Muscle layer of duodenum (tissue), 2 donors: ENCODE results near the gene WEE1.
"Not testable (repeated sequence)": the region's sequence is repeated elsewhere in the genome, so short reads cannot be mapped to it uniquely, and the experiment has no call there.

Experiments used
- H3K27ac ChIP-seq: one replicate; pipeline ENCODE4 v1.7.0; 2013; ENCODE audit warnings: mild to moderate bottlenecking, low read length
- H3K27me3 ChIP-seq: one replicate; pipeline ENCODE4 v1.7.0; 2013; ENCODE audit warnings: low read depth, mild to moderate bottlenecking, control low read depth, low read length
- H3K36me3 ChIP-seq, 2 donors: one replicate each; pipeline ENCODE4 v1.7.0; 2013; ENCODE audit warnings: low read length in 2 of 2, control low read depth in 1 of 2, mild to moderate bottlenecking in 1 of 2; ENCODE audit not compliant: insufficient read depth in 2 of 2, control insufficient read depth in 1 of 2
- H3K4me1 ChIP-seq, 2 donors: one replicate each; pipeline ENCODE4 v1.7.0; 2013; ENCODE audit warnings: low read length in 2 of 2, mild to moderate bottlenecking in 2 of 2, control low read depth in 1 of 2, moderate library complexity in 1 of 2; ENCODE audit not compliant: insufficient read depth in 2 of 2, control insufficient read depth in 1 of 2
- H3K4me3 ChIP-seq, 2 donors: one replicate each; pipeline ENCODE4 v1.7.0; 2013; ENCODE audit warnings: low read length in 2 of 2, low read depth in 1 of 2, mild to moderate bottlenecking in 1 of 2
- H3K9me3 ChIP-seq, 2 donors: one replicate each; pipeline ENCODE4 v1.7.0; 2013; ENCODE audit warnings: low read length in 2 of 2, control low read depth in 1 of 2, mild to moderate bottlenecking in 1 of 2; ENCODE audit not compliant: control insufficient read depth in 1 of 2
- donor health status: healthy.

WEE1 gene

DNA sequence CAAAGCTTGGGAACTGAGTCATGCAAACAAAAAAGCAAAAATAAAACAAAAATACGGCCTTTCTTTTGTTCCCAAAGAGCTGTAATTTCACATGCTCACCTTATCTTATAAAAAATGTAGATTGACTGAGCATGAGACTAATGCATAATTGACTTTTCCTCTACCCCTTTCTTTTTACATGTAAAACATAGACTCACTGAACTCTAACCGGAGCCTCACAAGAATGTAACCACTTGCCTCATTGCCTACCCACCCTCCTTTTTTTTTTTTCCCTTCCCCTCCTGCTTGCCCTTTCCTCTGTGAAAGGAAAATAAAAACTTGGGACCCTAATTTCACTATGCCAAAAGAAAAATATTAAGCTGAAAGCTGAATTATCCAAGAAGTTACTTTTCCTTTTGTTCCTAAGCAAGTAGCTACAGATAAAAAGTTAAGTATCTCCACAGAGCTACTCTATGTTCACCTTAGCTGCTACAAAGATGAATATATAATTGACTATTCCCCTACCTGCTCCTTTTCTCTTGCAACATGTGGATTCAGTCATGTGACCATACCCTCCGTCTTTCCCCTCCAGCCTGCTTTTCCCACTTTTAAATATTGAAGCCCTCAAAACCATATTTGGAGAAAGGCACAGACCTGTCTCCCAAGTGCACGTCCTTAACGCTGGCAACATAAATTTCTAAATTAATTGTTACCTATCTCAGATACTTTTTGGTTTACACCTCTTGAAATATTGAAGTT is 39.6 kb upstream of the WEE1 start:
- peaks cover 12 to 23% of the 10 kb centered on the region in 2 donors for H3K4me1 ChIP-seq
- no peaks in the 10 kb centered on the region for H3K36me3 ChIP-seq
- no peak overlapping the region for H3K4me3 ChIP-seq
- H3K27ac ChIP-seq = no peak overlapping the region
- no peaks in the 10 kb centered on the region for H3K27me3 ChIP-seq
- H3K9me3 ChIP-seq = no peaks in the 10 kb centered on the region

DNA sequence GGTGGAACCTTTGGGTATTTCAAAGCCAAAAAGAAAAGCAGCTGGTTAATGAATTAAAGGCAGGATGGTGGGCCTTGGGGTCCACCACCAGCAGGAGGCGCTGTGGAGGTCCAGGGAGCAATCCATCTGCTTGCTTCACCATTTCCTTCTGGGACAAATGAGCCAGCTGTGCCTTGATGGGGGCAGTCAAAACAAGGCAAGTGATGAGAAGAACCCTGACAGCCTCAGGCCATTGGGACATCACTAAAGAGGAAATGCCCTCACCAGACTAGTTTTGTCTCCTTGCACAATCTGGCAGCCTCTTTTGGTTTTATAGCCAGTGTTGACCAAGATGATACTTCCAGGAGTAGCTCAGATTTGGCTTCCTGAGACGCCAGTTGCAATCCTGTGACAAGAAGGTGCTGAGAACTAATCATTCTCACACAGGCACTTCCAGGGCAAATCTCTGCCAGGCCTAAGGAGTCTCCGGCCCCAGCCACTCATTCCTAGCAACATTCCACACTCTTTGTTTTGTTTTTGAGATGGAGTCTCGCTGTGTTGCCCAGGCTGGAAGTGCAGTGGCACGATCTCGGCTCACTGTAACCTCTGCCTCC is 38.2 kb upstream of the WEE1 start:
- no peak overlapping the region for H3K4me3 ChIP-seq
- H3K27me3 ChIP-seq = no peaks in the 10 kb centered on the region
- peak overlapping the region; percentile 14 for H3K27ac ChIP-seq
- no peaks in the 10 kb centered on the region for H3K9me3 ChIP-seq
- H3K4me1 ChIP-seq = peaks cover 0 to 11% of the 10 kb centered on the region in 2 donors
- H3K36me3 ChIP-seq = no peaks in the 10 kb centered on the region

DNA sequence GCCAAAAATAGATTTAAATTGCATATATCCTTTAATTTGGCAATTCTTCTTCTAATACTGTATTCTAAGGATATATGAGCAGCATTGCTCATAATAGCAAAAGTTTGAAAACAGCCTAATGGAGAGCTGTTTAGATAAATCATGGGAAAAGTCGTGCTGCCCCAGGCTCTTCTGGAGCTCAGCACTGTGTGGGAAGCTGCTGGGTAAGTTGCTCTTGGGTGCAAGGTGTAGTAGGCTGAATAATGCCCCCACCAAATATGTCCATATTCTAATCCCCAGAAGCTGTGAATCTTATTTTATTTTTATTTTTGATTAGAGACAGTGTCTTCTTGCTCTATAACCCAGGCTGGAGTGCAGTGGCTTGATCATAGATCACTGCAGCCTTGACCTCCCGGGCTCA is 34.9 kb upstream of the WEE1 start:
- Histone ChIP-seq H3K27me3 (no peaks in the 10 kb centered on the region), H3K27ac (no peak overlapping the region), H3K4me1 (peaks cover 0 to 9% of the 10 kb centered on the region in 2 donors), H3K9me3 (no peaks in the 10 kb centered on the region), H3K4me3 (no peak overlapping the region), H3K36me3 (no peaks in the 10 kb centered on the region)

DNA sequence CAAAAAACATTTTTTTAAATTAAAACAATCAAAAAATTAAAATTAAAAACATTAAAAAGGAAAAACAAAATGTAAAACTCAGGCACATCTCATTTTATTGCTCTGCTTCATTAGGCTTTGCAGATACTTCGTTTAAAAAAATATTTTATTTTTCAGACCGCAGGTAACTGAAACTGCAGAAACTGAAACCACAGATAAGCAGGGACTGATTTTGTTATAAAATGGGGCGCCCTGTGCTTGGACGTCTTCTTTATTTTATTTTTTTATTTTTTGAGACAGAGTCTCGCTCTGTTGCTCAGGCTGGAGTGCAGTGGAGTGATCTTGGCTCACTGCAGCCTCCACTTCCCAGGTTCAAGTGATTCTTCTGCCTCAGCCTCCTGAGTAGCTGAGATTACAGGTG is 24.3 kb upstream of the WEE1 start:
- H3K4me1 ChIP-seq, H3K4me3 ChIP-seq: not testable (repeated sequence)

DNA sequence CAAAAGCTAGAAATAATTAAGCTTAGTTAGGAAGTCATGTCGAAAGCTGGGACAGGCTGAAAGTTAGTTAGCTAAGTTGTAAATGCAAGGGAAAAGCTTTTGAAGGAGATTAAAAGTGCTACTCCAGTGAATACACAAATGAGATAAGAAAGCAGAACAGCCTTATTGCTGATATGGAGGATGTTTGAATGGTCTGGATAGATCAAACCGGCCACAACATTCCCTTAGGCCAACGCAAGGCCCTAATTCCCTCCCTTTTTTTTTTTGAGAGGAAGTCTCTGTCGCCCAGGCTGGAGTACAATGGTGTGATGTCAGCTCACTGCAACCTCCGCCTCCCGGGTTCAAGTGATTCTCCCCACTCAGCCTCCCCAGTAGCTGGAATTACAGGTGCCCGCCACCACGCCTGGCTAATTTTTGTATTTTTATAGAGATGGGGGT is 23.3 kb upstream of the WEE1 start:
- Histone ChIP-seq H3K4me3 (no peak overlapping the region), H3K27ac (no peak overlapping the region), H3K36me3 (no peaks in the 10 kb centered on the region), H3K27me3 (no peaks in the 10 kb centered on the region), H3K4me1 (no peaks in the 10 kb centered on the region), H3K9me3 (no peaks in the 10 kb centered on the region)

More for the DNA sequence above, 24.3 kb upstream of the WEE1 start:
- not testable (repeated sequence) for H3K27me3 ChIP-seq, H3K36me3 ChIP-seq, H3K9me3 ChIP-seq, H3K27ac ChIP-seq

DNA sequence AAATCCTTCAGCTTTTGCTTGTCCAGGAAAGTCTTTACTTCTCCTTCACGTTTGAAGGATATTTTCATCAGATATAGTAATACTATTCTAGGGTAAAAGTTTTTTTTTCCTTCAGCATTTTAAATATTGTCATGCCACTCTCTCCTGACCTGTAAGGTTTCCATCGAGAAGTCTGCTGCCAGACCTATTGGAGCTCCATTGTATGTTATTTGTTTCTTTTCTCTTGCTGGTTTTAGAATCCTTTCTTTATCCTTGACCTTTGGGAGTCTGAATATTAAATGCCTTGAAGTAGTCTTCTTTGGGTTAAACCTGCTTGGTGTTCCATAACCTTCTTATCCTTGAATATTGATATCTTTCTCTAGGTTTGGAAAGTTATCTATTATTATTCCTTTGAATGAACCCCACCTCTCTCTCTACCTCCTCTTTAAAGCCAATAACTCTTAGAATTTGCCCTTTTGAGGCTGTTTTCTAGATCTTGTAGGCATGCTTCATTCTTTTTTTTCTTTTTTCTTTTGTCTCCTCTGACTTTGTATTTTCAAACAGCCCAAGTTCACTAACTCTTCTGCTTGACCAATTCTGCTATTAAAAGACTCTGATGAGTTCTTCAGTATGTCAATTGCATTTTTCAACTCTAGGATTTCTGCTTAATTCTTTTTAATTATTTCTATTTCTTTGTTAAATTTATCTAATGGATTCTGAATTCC is 12.0 kb upstream of the WEE1 start:
- H3K27me3 ChIP-seq = no peaks in the 10 kb centered on the region
- H3K4me1 ChIP-seq = peaks cover 3 to 5% of the 10 kb centered on the region in 2 donors
- no peak overlapping the region for H3K4me3 ChIP-seq
- no peak overlapping the region for H3K27ac ChIP-seq
- H3K36me3 ChIP-seq = peaks cover 0 to 2% of the 10 kb centered on the region in 2 donors
- H3K9me3 ChIP-seq = no peaks in the 10 kb centered on the region

DNA sequence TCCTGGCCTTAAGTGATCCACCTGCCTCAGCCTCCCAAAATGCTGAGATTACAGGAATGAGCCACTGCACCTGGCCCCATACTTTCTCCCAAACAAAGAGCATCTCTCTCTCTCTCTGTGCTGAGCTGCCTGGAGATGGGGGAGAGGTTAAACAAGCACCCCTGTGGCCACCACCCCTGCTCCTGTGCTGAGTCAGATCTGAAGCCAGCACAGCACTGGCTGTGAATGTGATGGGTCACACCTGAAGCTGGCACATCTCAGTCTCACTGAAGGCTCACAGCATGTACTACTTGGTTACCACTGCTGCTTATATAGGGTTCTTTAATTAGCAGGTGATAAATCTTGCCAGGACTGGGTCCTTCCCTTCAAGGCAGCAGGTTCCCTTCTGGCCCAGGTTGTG is 10.8 kb upstream of the WEE1 start:
- H3K4me3 ChIP-seq = no peak overlapping the region
- H3K27ac ChIP-seq = no peak overlapping the region
- peaks cover 9 to 11% of the 10 kb centered on the region in 2 donors for H3K4me1 ChIP-seq
- no peaks in the 10 kb centered on the region for H3K9me3 ChIP-seq
- no peaks in the 10 kb centered on the region for H3K27me3 ChIP-seq
- peaks cover 0 to 3% of the 10 kb centered on the region in 2 donors for H3K36me3 ChIP-seq

DNA sequence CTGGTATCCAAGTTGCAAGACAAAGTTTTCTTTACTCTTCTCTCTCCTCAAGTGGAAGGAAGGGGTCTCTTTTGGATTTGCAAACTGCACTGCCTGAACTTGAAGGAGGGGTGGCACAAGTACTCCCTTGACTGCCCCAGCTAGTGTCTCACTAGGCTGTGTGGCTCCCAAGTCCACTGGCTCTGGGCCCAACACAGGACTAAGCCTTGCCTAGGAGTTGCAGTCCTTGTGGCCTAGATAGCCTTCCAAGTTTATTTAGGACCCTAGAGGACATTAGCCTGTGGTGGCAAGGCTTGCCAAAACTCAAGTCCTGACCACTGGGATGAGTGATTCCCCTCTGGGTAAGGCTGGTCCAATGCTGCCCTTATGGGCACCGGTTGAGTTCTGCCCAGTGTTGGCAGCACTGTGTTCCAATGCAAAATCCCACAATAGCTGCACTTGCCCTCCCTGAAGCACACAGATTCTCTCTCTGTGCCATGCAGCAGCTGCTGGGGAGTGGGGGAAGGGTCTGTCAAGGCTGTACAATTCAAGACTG is 10.2 kb upstream of the WEE1 start:
- Histone ChIP-seq H3K4me3 (no peak overlapping the region), H3K9me3 (no peaks in the 10 kb centered on the region), H3K27me3 (no peaks in the 10 kb centered on the region), H3K36me3 (peaks cover 0 to 5% of the 10 kb centered on the region in 2 donors), H3K27ac (no peak overlapping the region), H3K4me1 (peaks cover 11 to 15% of the 10 kb centered on the region in 2 donors)

DNA sequence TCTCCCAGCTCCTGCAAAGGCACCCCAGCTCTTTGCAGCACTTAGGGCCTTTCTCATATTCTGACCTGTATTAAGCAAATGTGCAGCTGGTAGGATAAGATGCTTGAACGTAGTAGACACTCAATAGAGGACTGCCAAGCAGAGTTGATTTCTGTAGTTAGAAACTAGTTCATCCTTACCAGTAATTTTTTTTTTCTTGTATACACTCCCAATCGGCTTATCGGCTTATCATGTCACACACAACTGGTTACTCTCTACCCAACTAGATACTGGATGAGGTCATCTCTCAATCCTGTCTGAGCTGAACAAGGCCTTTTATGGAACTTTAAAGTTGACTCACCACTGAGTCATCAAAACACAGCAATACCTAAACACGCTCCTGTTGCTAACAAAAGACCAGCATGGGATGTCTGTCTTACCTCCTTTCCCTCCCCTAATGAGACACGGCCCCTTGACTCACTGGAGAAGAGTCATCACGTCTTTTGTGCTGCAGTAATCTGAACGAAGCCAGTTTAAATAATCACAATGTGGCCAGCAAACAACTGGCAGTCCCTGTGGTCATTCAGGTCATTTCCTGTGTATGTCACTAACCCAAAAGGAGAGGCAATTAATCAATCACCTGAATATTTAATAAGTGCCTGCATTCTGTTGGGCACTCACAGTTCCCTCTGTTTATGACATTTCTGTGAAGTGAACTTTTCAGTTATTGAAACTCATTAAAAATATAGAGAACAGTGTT is 7.5 kb upstream of the WEE1 start:
- peaks cover 16 to 20% of the 10 kb centered on the region in 2 donors for H3K4me1 ChIP-seq

DNA sequence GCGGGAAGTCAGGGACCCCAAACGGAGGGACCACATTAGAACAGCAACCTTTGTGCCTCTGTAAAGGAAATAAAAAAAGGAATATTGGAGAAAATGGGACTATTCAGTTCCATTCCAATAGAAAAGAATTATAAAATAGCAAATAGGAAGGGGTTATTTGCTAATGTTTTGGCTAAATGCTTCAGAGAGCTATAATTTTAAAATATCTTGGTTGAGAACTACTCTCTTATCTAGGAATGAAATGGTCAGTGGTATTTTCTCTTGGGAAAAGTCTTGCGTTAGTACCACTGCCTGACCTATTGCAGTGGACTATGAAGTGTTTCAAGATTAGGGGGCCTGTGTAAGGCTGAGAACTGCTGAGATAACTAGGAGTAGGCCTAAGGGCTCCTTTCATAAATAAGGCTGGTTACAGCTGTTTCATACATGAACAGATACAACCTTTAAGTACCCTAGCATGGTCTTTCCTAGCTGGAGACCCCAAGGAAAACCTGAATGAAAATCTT is 6.9 kb upstream of the WEE1 start:
- no peaks in the 10 kb centered on the region for H3K27me3 ChIP-seq
- no peak overlapping the region for H3K4me3 ChIP-seq
- H3K36me3 ChIP-seq = peaks cover 0 to 13% of the 10 kb centered on the region in 2 donors
- peaks cover 16 to 20% of the 10 kb centered on the region in 2 donors for H3K4me1 ChIP-seq
- H3K9me3 ChIP-seq = no peaks in the 10 kb centered on the region
- H3K27ac ChIP-seq = peak overlapping the region; percentile 86

More for the DNA sequence above, 7.5 kb upstream of the WEE1 start:
- Histone ChIP-seq H3K27me3 (no peaks in the 10 kb centered on the region), H3K4me3 (no peak overlapping the region), H3K27ac (peak overlapping the region; percentile 86), H3K36me3 (peaks cover 0 to 13% of the 10 kb centered on the region in 2 donors), H3K9me3 (no peaks in the 10 kb centered on the region)
